Measurements from ENCODE around the gene GLI1.
"Not testable (repeated sequence)": the region's sequence is repeated elsewhere in the genome, so short reads cannot be mapped to it uniquely, and the experiment has no call there.

Gene GLI1

DNA sequence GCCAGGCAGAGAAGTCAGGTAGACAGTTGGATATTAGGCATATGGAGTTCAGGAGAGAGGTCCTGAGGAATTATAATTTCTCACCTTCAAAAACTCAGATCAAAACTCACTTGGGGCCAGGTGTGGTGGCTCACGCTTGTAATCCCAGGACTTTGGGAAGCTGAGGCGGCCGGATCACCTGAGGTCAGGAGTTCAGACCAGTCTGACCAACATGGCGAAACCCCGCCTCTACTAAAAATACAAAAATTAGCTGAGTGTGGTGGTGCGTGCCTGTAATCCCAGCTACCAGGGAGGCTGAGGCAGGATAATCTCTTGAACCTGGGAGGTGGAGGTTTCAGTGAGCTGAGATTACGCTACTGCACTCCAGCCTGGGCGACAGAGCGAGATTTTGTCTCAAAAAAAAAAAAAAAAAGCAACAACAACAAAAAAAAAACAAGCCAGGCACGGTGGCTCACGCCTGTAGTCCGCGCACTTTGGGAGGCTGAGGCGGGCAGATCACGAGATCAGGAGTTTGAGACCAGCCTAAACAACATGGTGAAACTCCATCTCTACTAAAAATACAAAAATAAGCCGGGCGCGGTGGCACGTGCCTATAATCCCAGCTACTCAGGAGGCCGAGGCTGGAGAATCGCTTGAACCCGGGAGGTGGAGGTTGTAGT, 42.9 kb downstream of the GLI1 start:
- not testable (repeated sequence) for DNase-seq

- not testable (repeated sequence) for DNase-seq
These were observed 47.0 kb downstream of the GLI1 start for GRCh38 chr12:57506541-57506940.

DNA sequence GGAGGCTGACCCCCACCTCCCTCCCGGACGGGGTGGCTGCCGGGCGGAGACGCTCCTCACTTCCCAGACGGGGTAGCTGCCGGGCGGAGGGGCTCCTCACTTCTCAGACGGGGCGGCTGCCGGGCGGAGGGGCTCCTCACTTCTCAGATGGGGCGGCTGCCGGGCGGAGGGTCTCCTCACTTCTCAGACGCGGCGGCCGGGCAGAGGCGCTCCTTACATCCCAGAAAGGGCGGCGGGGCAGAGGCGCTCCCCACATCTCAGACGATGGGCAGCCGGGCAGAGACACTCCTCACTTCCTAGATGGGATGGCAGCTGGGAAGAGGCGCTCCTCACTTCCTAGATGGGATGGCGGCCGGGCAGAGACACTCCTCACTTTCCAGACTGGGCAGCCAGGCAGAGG, 48.2 kb downstream of the GLI1 start:
- DNase-seq = not testable (repeated sequence)

DNA sequence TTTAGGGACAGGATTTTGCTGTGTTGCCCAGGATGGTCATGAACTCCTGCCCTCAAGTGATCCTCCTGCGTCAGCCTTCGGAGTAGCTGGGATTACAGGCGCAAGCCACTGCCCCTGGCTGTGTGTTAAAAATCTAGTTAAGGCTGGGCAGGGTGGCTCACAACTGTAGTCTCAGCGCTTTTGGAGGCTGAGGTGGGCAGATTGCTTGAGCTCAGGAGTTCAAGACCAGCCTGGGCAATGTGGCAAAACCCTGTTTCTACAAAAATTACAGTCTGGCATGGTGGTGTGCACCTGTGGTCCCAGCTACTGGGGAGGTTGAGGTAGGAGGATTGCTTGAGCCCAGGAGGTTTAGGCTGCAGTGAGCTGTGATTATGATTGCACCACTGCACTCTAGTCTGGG, 51.6 kb downstream of the GLI1 start:
- DNase-seq = no peak

DNA sequence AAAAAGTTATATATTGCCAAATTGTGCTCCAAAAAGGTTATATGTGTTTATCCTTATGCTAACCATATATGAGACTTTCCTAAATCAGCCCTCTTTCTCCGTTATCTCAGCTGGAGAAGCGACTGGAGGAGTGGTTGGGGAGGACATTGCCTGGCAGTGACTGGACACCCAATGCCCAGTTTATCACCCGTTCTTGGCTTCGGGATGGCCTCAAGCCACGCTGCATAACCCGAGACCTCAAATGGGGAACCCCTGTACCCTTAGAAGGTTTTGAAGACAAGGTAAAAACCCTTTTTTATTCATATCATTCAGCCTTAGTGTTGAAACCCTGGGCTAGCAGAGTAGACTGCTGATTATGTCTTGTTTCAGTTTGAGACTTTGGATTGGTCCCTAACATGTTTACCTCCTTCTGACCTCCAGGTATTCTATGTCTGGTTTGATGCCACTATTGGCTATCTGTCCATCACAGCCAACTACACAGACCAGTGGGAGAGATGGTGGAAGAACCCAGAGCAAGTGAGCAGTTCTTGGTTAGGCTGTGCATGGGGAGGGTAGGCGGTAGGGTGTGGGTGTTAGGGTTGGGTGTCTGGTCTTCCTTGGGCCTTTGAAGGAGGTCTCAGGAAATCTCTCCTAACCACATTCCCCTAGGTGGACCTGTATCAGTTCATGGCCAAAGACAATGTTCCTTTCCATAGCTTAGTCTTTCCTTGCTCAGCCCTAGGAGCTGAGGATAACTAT, 52.2 kb downstream of the GLI1 start:
- no peak for DNase-seq

DNA sequence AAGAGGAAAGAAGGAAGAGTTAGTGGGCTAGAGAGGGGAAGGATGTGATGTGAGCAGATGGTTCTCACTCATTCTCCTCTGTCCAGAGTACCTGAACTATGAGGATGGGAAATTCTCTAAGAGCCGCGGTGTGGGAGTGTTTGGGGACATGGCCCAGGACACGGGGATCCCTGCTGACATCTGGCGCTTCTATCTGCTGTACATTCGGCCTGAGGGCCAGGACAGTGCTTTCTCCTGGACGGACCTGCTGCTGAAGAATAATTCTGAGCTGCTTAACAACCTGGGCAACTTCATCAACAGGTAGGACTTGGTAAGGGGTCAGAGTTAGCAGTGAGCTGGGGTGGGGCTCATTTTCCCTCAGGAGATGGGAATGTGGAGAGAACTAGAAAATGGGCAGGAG, 53.1 kb downstream of the GLI1 start:
- DNase-seq = no peak

DNA sequence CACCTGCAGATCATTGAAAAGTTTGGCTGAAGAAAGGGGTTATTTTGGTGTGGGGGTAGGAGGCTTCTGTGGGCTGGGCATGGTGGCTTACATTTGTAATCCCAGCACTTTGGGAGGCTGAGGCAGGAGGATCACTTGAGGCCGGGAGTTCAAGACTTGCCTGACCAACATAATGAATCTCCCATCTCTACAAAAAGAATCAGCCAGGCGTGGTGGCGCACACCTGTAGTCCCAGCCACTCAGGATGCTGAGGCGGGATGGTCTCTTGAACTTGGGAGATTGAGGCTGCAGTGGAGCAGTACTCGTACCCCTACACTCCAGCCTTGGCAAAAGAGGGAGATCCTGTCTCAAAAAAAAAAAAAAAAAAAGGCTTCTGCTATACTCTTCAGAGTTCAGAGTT, 53.7 kb downstream of the GLI1 start:
- no peak for DNase-seq

DNA sequence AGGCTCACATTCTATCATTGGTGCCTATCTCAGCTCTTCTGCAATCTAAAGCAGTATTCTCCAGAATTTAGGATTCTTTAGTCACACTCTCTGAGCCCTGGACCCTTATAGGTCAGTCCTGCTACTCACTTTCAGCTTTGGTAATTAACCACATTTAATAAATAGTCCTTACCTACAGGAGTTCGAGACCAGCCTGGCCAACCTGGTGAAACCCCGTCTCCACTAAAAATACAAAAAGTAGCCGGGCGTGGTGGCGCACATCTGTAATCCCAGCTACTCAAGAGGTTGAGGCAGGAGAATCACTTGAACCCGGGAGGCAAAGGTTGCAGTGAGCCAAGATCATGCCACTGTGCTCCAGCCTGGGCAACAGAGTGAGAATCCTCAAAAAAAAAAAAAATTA, 54.1 kb downstream of the GLI1 start:
- DNase-seq = not testable (repeated sequence)

DNA sequence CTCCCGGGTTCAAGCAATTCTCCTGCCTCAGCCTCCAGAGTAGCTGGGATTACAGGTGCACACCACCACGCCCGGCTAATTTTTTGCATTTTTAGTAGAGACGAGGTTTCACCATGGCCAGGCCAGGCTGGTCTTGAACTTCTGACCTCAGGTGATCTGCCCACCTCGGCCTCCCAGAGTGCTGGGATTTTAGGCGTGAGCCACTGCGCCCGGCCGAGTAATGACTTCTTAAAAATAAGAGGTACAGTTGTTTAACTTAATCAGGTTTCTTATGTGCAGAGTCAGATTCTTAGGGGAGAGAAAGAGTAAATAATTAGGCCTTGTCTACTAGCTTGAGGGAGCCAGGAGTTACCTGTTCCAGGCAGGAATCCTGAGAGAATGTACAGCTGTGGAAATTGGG, 54.7 kb downstream of the GLI1 start:
- not testable (repeated sequence) for DNase-seq

DNA sequence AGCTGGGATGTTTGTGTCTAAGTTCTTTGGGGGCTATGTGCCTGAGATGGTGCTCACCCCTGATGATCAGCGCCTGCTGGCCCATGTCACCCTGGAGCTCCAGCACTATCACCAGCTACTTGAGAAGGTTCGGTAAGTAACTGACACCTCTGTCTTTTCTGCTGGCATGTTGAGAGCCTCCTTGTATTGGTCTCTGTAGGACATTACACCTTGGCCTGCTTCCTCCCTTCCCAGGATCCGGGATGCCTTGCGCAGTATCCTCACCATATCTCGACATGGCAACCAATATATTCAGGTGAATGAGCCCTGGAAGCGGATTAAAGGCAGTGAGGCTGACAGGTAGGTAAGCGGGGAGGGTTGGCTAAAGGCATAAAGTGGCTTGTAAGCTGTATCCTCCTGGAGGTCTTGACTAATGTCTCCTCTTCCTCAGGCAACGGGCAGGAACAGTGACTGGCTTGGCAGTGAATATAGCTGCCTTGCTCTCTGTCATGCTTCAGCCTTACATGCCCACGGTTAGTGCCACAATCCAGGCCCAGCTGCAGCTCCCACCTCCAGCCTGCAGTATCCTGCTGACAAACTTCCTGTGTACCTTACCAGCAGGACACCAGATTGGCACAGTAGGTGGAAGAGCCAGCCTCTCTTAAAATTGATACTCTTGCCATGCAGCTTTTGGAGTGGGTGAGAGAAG, 55.3 kb downstream of the GLI1 start:
- DNase-seq = no peak

DNA sequence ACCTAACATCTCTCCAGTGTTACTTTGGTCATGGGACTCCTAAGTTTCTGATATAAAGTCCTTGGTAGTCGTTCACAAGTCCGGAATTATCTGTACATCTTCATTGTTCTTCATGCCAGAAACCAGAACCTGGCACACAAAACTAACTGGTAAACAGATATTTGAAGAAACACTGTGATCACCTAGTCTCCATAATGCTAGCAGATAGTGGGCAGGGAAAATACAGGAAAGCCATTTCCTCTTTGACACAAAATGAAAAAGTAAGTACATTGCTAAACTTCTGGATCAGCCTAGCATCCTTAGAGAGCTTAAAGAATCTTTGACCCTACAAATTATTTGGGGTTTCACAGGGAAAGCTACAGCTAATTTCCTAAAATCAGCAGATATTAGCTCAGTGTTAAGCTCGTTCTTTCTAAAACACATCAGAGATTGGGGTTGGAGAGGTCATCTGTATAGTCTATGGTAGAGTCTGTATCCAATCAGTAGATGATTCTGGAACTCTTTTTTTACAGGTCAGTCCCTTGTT, 55.9 kb downstream of the GLI1 start:
- DNase-seq = no peak

- no peak for DNase-seq
These were observed 56.5 kb downstream of the GLI1 start for GRCh38 chr12:57515934-57516541.

DNA sequence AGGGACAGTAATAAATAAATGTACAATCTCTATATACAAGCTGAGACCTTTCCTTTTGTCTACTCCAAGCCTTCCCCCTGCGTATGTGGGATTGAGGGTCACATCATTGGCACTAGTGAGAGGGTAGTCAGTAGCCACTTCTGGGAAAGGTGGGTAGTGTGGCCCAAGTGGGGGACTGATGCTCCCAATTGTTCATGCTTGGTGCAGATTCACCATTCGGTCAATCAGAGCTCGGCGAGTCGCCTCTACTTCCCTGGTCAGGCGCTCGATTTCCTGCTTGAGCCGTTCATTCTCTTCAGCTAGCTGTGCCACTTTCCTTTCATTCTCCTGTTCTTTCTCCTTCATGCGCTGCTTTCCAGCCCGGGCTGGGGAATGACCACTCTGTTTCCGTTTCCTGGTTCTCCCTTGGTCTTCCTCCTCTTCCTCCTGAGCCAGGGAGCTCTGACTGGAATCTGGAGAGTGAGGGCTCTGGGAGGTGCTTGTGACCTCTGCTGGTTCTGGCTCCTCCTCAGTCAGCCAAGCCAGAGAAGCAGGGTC, 57.1 kb downstream of the GLI1 start:
- DNase-seq = no peak

- DNase-seq = peak; percentile 4
These were observed 57.6 kb downstream of the GLI1 start for GRCh38 chr12:57517187-57517586.

GRCh38 chr12:57517718-57518117, 58.1 kb downstream of the GLI1 start:
- not testable (repeated sequence) for DNase-seq

GRCh38 chr12:57518176-57518919, 58.8 kb downstream of the GLI1 start:
- no peak for DNase-seq

DNA sequence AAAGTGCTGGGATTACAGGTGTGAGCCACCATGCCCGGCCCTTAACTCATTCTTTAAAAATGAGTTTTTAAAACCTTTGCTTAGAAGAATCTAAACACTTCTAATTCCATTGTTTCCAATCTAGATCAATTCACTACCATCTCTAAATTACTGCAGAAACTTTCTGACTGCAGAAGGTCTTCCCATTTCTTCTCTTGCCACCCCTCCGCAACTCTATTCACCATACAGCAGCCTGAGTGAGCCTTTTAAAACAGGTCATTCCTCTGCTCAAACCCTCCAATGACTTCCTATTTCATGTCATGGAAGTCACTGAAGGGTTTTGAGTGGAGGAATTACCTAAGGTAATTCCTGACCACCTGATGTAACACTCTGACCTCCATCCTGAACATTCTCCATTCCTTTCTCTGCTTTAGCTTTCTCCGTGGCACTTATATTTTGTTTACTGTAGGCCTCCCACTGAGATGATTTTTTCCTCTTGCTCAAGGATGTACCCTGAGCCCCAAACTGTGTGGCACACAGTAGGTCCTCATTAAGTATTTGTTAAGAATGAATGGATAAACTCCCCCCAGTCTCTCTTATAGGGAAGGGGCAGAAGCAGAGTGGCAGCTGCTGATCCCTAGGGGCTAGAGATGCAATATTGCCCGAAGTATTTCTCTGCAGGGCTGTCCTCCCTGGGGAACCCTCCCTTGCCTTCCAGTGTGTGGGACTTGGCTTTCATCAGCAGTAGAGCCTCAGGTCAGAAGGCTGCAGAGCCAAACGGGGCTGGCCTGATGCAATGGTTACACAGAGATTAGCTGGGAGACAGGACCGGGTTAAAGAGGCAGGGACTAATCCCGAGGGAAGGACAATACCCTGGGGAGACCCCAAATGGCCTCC, 59.6 kb downstream of the GLI1 start:
- peak; percentile 61 for DNase-seq

DNA sequence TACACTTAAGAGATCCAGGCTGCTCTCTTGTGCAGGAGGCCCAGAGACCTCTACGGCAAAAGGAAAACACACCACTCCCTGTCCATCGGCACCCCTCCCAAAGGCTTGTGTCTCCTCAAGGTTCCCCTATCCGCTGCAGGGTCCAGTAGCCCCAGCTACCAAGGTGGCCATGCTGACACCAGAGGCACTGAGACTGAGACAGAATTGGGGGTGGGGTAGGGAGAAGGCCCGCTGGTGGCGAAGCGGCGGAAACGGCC, 60.1 kb downstream of the GLI1 start:
- DNase-seq = no peak

DNA sequence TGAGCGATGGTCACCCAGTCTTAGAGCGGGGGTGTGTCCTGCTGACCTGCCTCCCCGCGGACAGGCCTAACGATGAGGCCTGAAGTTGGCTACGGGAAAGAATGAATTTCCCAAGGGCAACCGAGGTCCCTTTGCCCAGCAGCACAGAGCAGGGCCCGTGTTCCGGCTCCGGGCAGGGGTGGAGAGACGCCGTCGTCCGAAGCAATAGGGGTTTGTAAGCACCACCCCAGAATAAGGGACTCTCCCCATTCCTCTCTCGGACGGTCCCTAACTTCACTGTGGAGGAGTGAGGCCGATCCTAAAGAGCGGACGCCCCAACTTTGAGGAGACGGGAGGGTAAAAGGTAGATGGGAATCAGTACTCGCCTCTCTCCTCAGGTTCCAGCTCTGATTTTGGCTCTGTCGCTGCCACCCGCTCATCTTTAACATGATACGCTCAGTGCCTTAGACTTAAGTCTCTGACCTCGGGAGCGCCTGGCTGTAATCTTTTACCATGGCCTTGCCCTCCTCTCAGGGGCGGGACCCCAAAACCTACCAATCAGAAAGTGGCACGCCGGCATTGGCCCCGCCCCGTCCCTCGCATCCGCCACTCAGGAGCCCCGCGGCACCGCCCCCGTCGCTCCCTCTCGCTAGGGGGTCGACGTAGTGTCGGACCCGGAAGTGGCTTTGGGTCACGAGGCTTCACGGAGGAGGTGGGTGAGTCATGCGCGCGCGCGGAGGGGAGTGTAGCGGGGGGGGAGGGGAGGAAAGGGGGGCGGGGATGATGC, 60.7 kb downstream of the GLI1 start, which contains the start of gene DDIT3:
TSS of gene DDIT3 (minus strand) at position 462 of the 766 bp plus-strand sequence. CDS start 3,108 bp downstream, outside the sequence.
- DNase-seq = peak; percentile 97

DNA sequence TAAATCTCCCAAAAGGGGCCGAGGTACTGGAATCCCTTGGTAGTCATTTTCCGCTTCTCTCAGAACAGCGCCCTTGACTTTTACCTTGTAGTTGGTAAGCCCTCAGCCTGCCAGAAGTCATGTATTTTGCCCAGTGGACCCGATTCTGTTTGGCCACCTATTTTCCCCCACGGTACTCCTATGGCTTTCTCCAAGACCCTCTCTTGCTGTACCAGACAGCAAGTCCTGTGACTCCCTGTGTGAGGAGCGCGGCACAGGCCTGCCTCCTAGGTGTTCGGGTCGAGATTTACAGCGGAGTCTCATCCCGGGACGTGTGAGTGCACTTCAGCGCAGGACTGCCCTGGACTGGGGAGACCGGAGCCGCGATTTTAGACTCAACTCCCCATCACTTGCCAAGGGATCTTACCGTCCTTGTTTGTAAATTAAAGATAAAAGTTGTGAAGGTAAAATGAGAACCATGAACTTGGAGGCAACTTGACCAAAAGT, 62.0 kb downstream of the GLI1 start:
- DNase-seq = peak; percentile 69

Measured in NCI-H2171 treated with DMSO at 0.1 percent for 48 hours (cell line).